ENCODE data around the gene CXCL17.
"Not testable (repeated sequence)": the region's sequence is repeated elsewhere in the genome, so short reads cannot be mapped to it uniquely, and the experiment has no call there.

The CXCL17 gene

DNA sequence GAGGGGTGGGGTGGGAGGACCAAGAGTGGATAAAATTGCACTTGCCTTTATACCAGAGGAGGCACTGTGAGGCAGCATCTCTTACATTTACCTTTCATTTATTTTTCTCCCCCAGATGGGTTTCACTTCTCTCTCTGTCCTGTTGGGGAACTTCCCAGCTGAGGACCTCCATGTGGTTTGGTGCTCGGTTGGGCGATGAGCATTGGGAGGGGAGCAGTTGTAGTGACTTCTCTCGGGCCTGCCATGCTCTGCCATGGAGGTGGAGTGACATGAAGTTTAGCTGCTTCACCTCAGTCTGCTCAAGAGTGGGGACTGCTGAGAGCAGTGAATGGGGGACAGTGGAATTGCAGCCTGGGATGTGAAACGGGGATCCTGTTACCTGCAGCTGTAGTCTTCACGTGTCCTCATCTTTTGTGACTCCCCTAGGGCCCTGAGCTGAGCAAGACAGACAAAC, 23.1 kb upstream of the CXCL17 start:
- DNase-seq, result no peak

DNA sequence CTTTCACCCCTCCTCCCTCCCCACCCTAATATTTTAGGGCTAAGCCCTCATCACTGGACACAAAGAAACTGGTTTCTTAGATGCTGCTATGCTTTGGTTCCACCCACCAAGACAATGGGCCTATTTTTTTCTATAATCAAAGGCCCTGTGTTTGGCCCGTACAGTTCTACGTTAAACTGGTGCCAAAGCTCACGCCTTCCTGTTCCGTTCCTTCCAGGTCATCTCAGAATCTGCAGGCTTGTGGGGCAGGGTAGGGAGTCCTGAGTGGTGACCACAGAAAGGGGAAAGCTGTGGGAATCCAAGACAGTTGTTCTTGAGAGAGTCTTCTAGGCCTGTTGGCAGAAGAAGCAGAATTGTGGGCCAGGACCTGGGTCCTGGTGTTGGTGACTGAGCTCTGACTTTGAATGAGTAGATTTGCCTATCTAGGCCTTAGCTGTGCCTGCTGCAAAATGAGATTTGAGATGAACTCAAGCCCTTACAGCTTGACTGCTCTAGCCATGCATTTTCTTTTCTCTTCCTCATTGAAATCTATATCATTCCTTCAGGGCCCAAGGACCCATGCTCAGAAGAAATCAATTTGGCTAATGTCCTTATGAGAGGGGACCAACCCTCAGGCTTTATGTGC, 19.1 kb upstream of the CXCL17 start:
- DNase-seq, result no peak

DNA sequence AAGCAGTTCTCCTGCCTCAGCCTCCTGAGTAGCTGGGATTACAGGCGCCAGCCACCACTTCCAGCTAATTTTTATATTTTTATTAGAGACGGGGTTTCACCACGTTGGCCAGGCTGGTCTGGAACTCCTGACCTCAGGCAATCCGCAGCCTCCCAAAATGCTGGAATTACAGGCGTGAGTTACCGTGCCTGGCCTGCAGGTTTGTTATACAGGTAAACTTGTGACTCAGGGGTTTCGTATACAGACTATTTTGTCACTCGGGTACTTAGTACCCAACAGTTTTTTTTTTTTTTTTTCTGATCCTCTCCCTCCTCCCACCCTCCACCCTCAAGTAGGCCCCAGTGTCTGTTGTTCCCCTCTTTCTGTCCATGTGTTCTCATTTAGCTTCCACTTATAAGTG, 18.5 kb upstream of the CXCL17 start:
- DNase-seq, result not testable (repeated sequence)

DNA sequence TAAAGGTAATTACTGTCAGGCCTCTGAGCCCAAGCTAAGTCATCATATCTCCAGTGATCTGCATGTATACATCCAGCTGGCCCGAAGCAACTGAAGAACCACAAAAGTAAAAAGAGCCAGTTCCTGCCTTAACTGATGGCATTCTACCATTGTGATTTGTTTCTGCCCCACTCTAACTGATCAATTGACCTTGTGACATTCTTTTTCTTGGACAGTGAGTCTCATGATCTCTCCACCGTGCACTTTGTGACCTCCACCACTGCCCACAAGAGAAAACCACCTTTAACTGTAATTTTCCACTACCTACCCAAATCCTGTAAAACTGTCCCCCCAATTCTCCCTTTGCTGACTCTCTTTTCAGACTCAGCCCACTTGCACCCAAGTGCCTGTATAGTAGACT, 17.2 kb upstream of the CXCL17 start:
- DNase-seq, result no peak

DNA sequence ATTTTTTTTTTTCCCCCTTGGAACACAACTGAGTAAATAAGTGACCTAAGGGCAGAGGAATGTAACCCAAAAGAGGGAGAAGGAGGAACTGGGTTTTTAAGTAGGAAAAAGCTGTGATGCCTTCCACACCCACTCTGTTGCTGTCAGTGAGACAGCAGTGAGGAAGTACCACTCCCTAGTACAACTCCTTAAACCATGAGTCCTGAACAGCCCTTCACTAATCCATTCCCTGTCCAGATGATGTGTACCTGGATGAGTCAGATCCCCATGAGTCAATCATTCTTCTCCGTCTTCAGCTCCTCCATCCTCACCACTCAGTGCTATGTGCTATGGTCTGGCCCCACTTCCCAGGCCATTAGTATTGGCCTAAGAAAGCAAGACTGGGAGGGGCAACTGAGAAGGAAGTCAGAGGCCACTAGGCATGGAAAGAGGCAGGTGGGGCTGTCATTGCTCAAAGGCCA, 12.9 kb upstream of the CXCL17 start:
- no peak for DNase-seq

DNA sequence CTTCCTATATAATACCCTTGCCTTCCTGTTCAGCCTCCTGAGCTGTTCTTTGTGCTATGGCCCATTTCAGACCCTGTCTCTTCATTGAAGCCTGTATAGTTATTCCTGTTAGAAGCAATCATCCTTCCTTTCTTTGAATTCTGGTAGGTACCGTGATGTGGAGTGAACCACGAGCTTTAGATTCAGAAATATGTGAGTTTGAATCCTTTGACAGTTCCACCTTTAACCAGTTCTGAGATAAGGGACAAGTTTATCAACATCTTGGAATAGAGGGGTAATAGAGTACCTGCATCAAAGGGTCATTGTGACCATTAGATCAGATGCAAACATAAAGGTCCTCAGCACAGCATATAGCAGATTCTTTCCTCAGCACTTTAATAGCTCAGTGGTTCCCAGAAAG, 12.3 kb upstream of the CXCL17 start:
- no peak for DNase-seq

DNA sequence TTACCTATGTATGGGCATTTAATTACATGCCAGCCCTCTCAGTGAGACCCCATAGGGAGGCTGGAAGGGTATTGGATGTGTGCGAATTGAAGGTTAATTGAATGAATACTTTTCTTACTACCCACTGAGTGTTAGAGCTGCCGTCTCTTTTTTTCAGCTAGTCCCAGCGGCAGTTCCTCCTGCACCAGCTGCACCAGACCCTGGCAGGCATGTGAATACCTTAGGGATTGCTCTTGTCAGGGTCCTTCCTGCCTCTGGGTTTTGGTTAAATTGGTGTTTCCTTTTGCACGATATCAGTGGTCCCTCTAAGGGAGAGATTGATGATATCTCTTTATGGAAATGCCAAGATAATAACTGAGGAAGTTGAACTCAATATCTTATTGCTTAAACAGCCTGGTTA, 9.8 kb upstream of the CXCL17 start:
- DNase-seq, result no peak

DNA sequence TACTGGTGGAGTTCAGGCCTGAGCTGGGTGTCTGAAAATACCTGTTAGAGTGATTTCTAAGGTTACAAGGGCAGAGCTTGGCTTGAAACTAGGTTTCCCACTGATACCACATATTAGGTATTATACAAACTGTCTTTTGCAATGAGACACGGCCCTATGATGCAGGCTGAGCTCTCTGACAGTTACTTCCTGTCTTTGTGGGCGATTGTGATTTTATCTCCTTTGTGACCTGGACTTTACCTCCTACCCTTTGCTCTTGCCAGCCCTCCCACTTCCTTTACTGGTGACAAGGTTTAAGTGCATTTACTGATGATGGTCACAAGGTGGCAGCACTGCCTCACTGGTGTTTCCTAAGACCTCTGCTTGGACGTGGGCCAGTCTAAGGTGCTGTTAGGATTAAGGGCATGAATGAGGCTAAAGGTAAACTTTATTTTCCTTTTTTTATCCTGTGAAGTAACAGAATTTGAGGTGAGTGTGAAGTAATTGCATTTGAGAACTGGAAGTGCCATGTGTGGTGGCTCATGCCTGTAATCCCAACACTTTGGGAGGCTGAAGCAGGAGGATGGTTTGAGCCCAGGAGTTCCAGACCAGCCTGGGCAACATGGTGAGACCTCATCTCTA, 7.7 kb upstream of the CXCL17 start:
- peak; percentile 28 to 54 for DNase-seq

DNA sequence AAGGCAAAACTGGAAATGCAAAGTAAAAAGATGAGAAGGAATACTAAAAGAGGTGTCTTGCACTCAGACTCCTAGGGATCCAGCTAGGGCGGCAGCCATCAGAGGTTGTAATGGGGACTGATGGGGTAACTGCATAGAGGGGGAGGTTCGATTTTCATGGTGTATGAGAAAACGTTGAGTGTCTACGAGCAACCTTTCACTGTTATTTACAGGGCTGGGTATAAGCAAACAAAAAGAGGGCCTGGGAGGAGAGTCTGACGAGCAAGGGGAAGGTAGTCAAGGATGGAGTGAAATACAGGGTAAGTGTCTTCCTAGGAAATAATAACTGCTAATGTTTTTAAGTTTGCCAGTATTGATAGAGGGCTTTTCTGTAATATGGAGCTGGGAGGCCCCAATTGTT, 5.6 kb upstream of the CXCL17 start:
- DNase-seq, result not testable (repeated sequence)

DNA sequence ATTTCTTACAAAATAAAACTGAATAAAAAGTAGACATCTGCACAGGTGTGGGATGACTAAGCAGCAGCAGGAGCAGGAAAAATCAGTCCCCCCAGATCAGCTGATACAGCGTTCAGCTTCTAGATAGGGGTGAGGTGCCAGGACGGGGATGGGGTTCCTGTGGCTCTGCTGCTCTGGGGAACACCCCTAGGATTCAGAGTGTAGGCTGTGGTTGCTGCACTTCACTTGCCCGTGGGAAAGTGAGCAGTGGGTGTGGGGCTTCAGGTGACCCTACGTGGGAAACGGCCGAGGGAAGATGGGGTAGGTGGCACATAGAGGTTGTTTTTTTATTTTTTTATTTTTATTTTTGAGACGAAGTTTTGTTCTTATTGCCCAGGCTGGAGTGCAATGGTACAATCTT, 3.2 kb upstream of the CXCL17 start:
- no peak for DNase-seq

DNA sequence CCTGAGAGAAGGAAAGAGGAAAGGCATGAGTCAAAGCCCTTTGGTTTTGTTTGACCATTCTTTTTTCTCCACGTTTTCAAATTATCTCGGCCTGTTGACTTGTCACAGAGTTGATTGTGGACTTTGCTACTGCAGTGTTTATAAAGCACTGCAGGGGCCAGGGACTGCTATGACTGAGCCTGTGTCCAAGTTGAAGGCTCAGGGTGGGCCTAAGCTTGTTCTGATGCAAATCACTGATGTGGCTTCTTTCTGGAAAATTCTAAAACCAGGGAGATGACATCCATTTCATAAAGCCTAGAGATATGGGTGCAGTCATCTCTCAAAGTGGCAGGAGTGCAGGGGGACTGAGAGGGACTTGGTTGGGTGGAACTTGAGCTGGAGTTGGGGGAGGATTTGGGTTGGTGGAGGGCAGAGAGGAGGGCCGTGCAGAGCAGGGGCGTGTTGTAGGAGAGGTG, 1.2 kb upstream of the CXCL17 start:
- DNase-seq, result no peak

DNA sequence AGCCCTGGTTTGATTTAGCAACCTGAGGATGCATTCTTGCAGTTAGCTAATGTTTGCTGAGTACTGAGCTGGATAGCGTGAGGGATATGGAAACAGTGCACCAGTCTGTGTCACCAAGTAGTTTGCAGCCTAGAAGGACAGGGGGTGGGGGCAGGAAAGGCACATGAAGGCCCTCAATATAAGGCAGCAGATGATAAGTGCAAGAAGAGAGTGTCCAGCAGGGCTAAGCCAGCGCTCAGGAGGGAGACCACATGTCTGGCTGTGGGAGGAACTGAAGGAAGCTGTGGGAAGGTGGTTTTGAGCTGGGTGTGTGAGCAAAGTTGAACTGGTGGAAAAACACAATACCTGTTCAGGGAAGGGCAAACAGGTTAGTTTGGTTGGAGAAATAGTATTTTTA, 1.7 kb downstream of the CXCL17 start:
- no peak for DNase-seq

DNA sequence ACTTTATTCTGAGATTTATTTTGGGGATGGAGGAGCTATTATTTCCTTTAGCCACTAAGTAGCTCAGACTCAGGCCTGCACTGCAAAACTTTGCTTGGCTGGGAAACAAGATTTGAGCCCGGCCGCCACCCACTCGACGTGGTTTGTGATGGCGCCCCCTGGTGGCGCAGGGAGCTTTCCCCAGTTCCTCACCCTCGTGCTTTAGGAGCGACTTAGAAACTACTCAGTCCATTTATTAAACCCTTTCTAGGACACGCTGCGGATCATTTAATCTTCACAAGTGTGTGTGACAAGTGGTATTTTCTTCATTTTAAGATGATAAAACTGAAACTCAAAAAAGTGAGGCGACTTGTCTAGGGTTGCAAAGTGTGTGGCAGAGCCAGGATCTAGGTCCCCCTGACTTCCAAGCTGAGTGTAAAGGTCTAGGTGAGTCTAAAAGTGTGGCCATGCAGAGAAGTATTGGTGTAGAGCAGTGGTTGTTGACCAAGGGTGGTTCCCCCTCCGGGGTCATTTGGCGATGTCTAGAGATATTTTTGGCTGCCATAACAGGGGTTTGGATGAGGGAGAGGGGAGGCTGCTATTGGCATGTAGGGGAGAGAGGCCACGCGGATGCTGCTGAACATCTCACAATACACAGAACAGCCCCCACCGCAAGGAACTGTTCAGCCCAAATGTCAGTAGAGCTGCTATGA, 2.2 kb downstream of the CXCL17 start:
- DNase-seq, result peak; percentile 64 to 67

DNA sequence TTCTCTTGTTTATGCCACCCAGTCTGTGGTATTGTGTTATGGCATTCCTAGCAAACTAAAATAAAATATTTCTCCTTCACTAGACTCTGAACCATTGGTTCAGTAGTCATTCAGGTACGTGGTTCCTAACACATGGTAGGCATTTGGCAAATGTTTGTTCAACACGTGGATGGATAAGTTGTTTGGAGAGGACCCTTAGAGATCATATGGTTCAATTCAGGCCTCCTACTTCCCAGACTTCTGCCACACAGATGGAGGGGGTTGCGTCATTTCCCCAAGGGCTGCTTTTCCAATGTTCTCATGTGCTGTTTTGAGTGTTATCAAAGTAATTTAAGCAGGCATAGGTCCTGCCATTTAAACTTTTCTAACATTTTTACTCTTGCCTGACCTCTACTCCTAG, 6.7 kb downstream of the CXCL17 start:
- no peak for DNase-seq

DNA sequence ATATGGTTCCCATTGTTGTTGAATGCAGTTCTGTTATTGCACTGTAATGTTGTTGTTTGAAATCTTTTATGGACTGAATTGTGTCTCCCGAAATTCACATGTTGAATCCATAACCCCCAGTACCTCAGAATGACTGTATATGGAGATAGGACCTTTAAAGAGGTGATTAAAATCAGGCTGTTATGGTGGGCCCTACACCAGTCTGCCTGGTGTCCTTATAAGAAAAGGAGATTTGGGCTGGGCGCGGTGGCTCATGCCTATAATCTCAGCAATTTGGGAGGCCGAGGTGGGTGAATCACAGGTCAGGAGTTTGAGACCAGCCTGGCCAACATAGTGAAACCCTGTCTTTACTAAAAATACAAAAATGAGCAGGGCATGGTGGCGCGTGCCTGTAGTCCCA, 7.4 kb downstream of the CXCL17 start:
- DNase-seq, result no peak

DNA sequence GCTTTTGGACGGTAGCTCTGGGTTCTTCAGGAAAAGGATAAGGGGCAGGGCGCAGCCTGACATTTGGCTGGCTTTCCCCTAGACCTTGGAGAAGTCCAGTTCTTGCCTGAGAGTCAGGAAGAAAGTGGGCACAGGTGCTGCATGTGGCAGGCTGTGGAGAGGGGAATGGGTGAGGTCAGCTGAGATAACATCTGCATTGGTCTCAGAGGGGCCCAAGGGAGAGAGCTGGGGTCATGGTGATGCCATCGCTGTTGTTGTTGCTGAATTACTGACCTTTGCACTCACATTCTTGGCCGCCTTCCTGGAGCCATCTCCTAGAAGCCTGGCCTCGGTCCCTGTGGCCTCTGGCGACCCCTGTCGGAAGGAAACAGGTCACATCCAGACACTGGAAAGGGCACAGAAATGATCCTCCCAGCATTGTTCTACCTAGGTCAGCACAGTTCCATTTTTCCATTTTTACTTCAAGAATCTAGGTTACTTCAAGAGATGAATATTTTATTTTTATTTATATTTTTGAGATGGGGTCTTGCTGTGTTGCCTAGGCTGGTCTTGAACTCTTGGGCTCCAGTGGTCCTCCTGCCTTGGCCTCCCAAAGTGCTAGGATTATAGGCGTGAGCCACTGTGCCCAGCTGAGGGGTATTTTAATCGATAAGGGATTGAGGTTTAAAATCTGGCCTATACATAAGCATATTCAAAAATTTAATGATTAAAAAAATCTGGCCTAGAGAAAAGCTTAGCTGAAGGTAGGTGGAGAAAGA, 9.1 kb downstream of the CXCL17 start:
- DNase-seq, result peak in 1 of 2 experiments; percentile 60

DNA sequence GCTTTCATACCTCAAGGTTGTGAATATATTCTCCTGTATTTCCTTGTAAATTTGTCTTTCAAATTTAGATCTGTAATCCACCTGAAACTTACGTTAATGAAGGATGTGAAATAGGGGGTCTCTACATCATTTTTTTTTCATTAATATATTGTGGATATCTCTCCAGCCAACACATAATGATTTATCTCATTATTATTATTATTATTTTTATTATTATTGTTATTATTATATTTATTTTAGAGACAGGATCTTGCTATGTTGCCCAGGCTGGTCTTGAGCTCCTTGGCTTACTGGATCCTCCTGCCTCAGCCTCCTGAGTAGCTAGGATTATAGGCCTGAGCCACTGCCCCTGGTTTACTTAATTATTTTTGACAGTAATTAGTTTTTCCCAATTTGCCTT, 11.3 kb downstream of the CXCL17 start:
- DNase-seq, result no peak

DNA sequence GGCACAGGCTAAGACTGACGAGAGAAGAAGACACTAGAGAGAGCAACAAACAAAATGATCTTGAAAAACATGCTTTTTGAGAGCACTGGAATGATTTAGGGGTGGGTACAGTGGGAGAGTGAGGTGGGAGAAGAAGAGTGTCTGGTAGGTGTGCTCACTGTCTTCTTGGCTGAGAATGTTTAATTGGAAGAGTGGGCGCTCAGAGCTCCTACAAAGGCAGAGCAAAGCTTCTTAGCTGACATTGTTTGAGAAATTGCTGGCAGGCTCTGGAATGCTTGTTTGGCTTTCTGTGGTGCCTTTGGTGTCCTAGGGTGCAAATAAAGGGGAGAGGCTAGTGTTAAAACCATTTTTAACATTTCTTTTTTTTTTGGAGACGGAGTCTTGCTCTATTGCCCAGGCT, 14.1 kb downstream of the CXCL17 start:
- no peak for DNase-seq

DNA sequence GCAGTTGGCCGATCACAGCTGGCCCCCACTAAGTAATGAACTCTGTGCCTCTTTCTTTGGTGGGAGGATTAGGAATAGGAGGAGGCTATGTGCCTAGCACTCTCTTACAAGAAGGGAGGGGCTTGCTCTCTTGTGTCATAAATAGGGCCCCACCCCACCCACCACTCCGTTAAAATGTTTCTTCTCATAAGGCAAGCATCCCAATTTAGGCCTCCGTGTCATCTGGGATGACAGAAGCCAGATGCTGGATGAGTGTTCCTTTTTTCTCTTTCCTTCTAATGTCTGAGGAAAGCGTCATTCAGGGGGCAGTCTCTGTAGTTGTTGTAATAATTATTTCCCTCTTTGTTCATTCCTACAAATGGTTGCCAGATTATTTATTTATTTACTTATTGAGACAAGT, 15.4 kb downstream of the CXCL17 start, which contains the start of gene LIPE:
Gene LIPE, minus strand, starts transcription at position 76 of the 400 bp plus-strand sequence. CDS start 239 bp downstream, outside the sequence.
- no peak for DNase-seq

DNA sequence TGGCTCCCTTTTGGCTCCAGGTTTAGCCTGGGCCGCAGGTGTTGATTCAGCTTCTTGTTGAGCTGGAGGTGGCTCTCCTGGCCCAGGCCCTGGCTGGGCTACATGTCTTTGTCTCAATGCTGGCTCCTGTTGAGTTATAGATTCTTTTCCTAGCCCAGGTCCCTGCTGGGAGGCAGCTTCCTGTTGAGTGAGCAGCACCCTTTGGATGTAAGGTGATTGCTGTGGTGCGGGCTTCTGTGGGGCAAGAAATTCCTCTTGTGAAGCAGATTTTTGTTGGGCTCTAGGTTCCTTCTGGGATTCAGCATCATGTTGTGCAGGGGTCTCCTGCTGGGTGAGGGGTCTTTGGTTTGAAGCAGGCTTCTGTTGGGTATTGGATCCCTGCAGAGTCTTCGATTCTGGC, 16.1 kb downstream of the CXCL17 start:
- no peak for DNase-seq

DNA sequence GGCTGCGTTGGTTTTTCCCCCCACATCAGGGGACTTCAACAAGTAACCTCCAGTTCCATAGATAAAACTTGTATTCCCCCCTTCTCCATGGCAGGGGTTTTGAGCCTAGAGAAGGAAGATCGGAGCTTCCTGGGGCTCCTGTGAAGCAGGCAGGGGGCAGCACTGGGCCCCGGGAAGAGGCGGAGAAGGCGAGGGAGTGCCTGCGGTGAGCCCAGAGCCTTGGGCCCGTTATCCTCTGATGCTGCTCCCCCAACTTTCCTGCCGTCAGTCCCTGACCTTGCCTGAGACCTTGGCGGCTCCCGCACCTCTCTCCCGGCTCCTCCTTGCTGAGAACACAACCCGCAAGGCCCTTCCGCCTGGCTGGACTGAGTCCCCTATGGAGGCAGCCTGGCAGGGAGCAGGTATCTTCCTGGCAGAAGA, 18.0 kb downstream of the CXCL17 start:
- DNase-seq, result no peak

DNA sequence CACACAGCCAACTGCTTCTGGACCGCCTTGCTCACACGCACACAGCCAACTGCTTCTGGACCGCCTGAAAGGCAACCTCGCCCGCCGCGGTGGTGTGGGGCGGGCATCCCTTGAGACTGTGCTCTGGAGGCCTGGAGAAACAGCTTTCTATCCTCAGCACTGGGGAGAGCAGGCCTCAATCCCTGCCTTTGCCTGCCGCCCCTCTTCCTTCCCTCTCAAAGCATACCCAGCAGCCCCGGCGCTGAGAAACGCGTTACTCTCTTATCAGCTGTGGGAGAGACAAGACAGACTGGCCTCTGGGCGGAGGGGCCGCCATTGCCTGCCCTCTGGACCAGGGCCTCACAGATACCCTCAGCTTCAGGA, 18.4 kb downstream of the CXCL17 start:
- no peak for DNase-seq

All from NCI-H187 (cell line).